Measurements from ENCODE around the gene AJM1. TPM values are rescaled to one million over a fixed set of nuclear protein-coding genes. Genes with fewer than 3 reads are reported as not detected.
"Not testable (repeated sequence)": the region's sequence is repeated elsewhere in the genome, so short reads cannot be mapped to it uniquely, and the experiment has no call there.

Gene AJM1
- total and polyA plus RNA-seq, 2 of the 8 experiments (the other 6 are each of a cell fraction or from before 2014, with no cell fraction given): 0.12 to 0.97 TPM

- DNase-seq (ENCODE audit: low read depth in 1 of 2, low spot score in 2 of 2); H4K20me1 ChIP-seq (replicated peaks in 1 of 2; ENCODE audit: control insufficient read depth in 1 of 2, insufficient read depth in 2 of 2, low read length in 2 of 2); FAIRE-seq; H2BK15ac ChIP-seq (ENCODE audit: low read length); H4K91ac ChIP-seq (replicated peaks; ENCODE audit: insufficient read length, low read length); H3K27ac ChIP-seq (ENCODE audit: low read depth, low read length); H3K27me3 ChIP-seq (replicated peaks in 1 of 4; ENCODE audit: control insufficient read depth in 3 of 4, extremely low read depth in 1 of 4, insufficient read depth in 3 of 4, low read length in 3 of 4); H3K14ac ChIP-seq (ENCODE audit: insufficient read length); H2BK20ac ChIP-seq (ENCODE audit: low read length); H3K23me2 ChIP-seq (ENCODE audit: low read depth, low read length); H3K18ac ChIP-seq (ENCODE audit: extremely low read depth, low read length); H2AFZ ChIP-seq (ENCODE audit: low read length); H3K9me3 ChIP-seq (ENCODE audit: insufficient read depth in 2 of 2, low read depth in 1 of 2, low read length in 1 of 2); H3K79me1 ChIP-seq (ENCODE audit: low read depth, low read length); H3K9ac ChIP-seq (replicated peaks in 1 of 4; ENCODE audit: extremely low read depth in 1 of 4, low read depth in 3 of 4, low read length in 3 of 4); H2BK12ac ChIP-seq (ENCODE audit: low read depth, low read length); H4K8ac ChIP-seq (ENCODE audit: extremely low read depth, insufficient read depth, low read length); H2BK5ac ChIP-seq (ENCODE audit: low read depth, low read length); H4K5ac ChIP-seq (ENCODE audit: insufficient read length, low read depth, low read length); H2AK5ac ChIP-seq (ENCODE audit: low read depth, low read length); H3K79me2 ChIP-seq (ENCODE audit: control insufficient read depth in 1 of 2, insufficient read depth in 2 of 2, low read length in 2 of 2); H3K23ac ChIP-seq (ENCODE audit: insufficient read length); H3K4me2 ChIP-seq (ENCODE audit: insufficient read depth in 1 of 2, low read depth in 2 of 2, low read length in 2 of 2); H3K4ac ChIP-seq (replicated peaks; ENCODE audit: insufficient read length, low read depth, low read length); H2BK120ac ChIP-seq (replicated peaks; ENCODE audit: low read depth, low read length); H3K4me3 ChIP-seq (ENCODE audit: extremely low read depth in 1 of 4, insufficient read depth in 2 of 4, low read depth in 3 of 4, low read length in 4 of 4); H3K56ac ChIP-seq (replicated peaks; ENCODE audit: insufficient read length, low read depth, low read length): not testable (repeated sequence)
- Histone ChIP-seq H3K36me3 (ENCODE audit: control insufficient read depth in 2 of 4, insufficient read depth in 4 of 4, low read length in 3 of 4) (peaks cover 0 to 24% (median 4%) of the 10 kb centered on the region in 4 experiments; a peak in 3 of 8 replicates), H3K4me1 (replicated peaks in 1 of 4; ENCODE audit: control insufficient read depth in 3 of 4, insufficient read depth in 4 of 4, low read length in 3 of 4) (peaks cover 5 to 24% (median 14%) of the 10 kb centered on the region in 4 experiments)
- CTCF ChIA-PET (ENCODE audit: partially characterized antibody): interaction anchor here (0.6 to 8.9 kb wide), 2 partner anchors 20 to 233 kb away, joined by 3 to 131 read pairs; no protein-coding TSS in a partner anchor
- POLR2A ChIA-PET (ENCODE audit: partially characterized antibody): interaction anchor here (0.7 to 20.5 kb wide), 6 partner anchors 8 to 108 kb away, joined by 3 to 248 read pairs (median 25); partner anchors contain the start of gene MAMDC4
- WGBS, 2 experiments (ENCODE audit: extremely low coverage in 1 of 2, insufficient coverage in 1 of 2, insufficient read length in 1 of 2, insufficient replicate concordance in 2 of 2, low coverage in 1 of 2, low lambda C conversion rate in 2 of 2, missing lambda C conversion rate in 1 of 2): 97% methylated on average over 14 of the region's 15 CpGs; no CpG with 5 or more reads in 1 of the 2 experiments
Observed at GRCh38 chr9:136837856-136838277, 4.4 kb upstream of the AJM1 start.

Measured in H1 (cell line).